ENCODE measurements around the gene NMNAT2.

GRCh38 chr1:183424691-183425090, 6.5 kb upstream of the NMNAT2 start:
- TF ChIP-seq CTCF (IDR thresholded peaks at IDR 0.05) (no peak), POLR2A (IDR thresholded peaks at IDR 0.05) (no peak)

Measured in ovary (tissue), 3 donors.